Kidney epithelial cell (primary cell): ENCODE results near the gene RADIL. TPM values are rescaled to one million over a fixed set of nuclear protein-coding genes. Genes with fewer than 3 reads are reported as not detected.

Experiments
- DNase-seq: peaks from one replicate; pipeline ENCODE4 v3.0.0-alpha.2; 2010; ENCODE audit warnings: low read depth
- H3K27me3 ChIP-seq: 2 replicates; pipeline ENCODE4 v1.6.0; 2011; ENCODE audit warnings: low read length; ENCODE audit not compliant: control insufficient read depth, insufficient read depth
- H3K36me3 ChIP-seq: 2 replicates; pipeline ENCODE4 v1.5.1; 2011; ENCODE audit warnings: low read length; ENCODE audit not compliant: control insufficient read depth, insufficient read depth
- H3K4me3 ChIP-seq: 2 replicates; pipeline ENCODE4 v1.5.1; 2011; ENCODE audit warnings: low read depth, mild to moderate bottlenecking, control low read depth, low read length
- CTCF ChIP-seq: IDR thresholded peaks from 2 replicates; pipeline ENCODE4 v1.5.1; 2011; ENCODE audit warnings: mild to moderate bottlenecking, moderate library complexity, low read length, control low read depth, inconsistent platforms; ENCODE audit not compliant: insufficient read depth, poor library complexity, severe bottlenecking
- total RNA-seq: library from RNA; depleted of rRNA; stranded (reverse); fragments of >200 nt; gene quantifications from 2 replicates; pipeline ENCODE4 v1.2.3, GENCODE V29; 2015

RADIL gene
- total RNA-seq, 1 donor from 2014 or later: 3.5 TPM

- Histone ChIP-seq H3K27me3 (peaks cover 25% of the 10 kb centered on the region), H3K36me3 (no peaks in the 10 kb centered on the region), H3K4me3 (no peak overlapping the region)
- DNase-seq: no peak
- TF ChIP-seq CTCF: no peak
Measured at GRCh38 chr7:4801839-4802231, 81.7 kb downstream of the RADIL start.

GRCh38 chr7:4800926-4801838, 82.3 kb downstream of the RADIL start:
- H3K27me3 ChIP-seq: peaks cover 19% of the 10 kb centered on the region
- DNase-seq: no peak
- TF ChIP-seq CTCF: no peak
- no peak overlapping the region for H3K4me3 ChIP-seq
- H3K36me3 ChIP-seq: no peaks in the 10 kb centered on the region

GRCh38 chr7:4800487-4800886, 83.0 kb downstream of the RADIL start:
- no peak overlapping the region for H3K4me3 ChIP-seq
- no peaks in the 10 kb centered on the region for H3K36me3 ChIP-seq
- no peak for TF ChIP-seq CTCF
- DNase-seq: no peak
- peaks cover 12% of the 10 kb centered on the region for H3K27me3 ChIP-seq

- DNase-seq: no peak
- Histone ChIP-seq H3K4me3 (no peak overlapping the region), H3K27me3 (peaks cover 9% of the 10 kb centered on the region), H3K36me3 (no peaks in the 10 kb centered on the region)
- TF ChIP-seq CTCF: no peak
Measured at GRCh38 chr7:4799508-4800268, 83.8 kb downstream of the RADIL start.

GRCh38 chr7:4798706-4799235, 84.7 kb downstream of the RADIL start:
- Histone ChIP-seq H3K27me3 (peaks cover 9% of the 10 kb centered on the region), H3K4me3 (no peak overlapping the region), H3K36me3 (no peaks in the 10 kb centered on the region)
- no peak for TF ChIP-seq CTCF
- DNase-seq: no peak
